ENCODE results near the gene CYBRD1.
A peak's percentile ranks its signal among the peaks of the same experiment; 100 is the strongest.
"Not testable (repeated sequence)": the region's sequence is repeated elsewhere in the genome, so short reads cannot be mapped to it uniquely, and the experiment has no call there.

CYBRD1 gene, protein sequence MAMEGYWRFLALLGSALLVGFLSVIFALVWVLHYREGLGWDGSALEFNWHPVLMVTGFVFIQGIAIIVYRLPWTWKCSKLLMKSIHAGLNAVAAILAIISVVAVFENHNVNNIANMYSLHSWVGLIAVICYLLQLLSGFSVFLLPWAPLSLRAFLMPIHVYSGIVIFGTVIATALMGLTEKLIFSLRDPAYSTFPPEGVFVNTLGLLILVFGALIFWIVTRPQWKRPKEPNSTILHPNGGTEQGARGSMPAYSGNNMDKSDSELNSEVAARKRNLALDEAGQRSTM

DNA sequence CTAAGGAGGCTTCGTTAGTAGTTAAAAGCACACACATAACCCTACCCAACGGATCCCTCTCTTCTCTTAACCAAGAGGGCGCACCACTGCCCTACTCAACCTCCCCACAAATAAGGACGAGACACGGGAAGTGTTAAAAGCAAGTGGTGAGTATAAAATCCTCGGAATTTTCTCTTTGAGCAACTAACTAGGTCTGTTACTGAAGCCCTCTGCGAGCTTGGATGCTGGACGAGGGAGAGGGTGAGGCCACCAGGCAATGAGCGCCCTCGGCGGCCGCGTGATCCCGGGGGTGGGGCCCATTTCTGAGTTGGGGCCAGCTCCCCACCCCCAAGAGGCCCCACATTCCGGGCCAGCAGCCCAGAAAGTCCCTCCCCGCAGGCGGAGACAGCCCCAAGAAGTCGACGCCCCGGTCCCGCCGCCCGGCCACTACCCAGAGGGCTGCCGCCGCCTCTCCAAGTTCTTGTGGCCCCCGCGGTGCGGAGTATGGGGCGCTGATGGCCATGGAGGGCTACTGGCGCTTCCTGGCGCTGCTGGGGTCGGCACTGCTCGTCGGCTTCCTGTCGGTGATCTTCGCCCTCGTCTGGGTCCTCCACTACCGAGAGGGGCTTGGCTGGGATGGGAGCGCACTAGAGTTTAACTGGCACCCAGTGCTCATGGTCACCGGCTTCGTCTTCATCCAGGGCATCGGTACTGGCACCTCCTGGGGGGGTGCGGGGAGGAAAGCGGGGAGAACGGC is at the start of gene CYBRD1:
Gene CYBRD1 (plus strand): TSS at position 423 of the 736 bp plus-strand sequence. CDS start 72 bp downstream, at position 495.
- no peak for DNase-seq

DNA sequence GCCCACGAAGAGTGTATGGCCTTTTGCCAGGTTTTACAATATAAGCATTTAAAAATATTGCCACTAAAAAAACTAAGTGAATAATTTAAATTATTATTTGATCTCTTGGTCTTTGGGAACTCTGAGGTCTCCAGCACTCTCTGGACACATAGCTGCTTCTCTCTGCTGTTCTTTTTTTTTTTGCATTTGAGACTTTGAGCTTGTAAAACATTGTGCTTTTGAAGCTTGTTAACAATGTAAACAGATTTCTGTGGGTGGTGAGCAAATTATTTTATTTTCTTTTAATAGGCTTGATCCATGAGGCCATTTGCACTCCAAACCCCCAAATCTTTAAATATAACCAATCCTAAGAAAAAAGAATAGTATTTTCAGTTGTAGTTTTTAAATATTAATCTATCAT is 46.3 kb upstream of the CYBRD1 start:
- no peak for DNase-seq

GRCh38 chr2:171478345-171478744 is 43.9 kb upstream of the CYBRD1 start:
- no peak for DNase-seq

DNA sequence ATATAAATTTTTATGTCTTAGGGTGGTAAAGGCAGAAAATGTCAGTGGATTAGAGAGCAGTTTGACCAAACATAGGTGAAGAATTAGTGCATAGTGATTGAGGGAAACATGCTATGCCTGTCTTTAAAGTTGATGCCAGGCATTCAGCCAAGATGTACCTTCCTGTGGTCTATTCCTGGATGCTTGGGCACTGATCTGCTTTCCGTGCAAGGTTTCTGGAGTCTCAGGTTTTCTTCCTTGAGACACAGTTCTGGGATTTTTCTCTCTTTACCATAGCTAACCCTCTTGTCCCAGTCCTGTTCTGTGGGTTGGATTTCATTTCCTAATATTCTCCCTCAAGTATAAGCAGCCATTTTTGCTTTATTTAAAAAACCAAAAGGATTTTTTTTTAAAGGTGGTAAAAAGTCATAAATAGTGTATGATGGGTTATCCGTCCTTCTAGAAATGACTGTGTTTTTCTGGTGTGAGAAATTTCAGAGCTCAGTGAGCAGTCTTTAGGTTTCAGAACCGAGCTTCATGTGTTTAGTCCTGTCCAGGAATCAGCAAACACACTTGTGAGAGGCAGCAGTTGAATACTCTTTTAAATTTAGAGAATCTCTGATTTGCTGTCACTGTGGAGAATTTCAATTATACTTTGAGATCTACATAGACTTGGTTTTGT is 43.0 kb upstream of the CYBRD1 start:
- DNase-seq, result no peak

GRCh38 chr2:171480908-171481307 is 41.4 kb upstream of the CYBRD1 start:
- no peak for DNase-seq

GRCh38 chr2:171482308-171482707 is 40.0 kb upstream of the CYBRD1 start:
- no peak for DNase-seq

DNA sequence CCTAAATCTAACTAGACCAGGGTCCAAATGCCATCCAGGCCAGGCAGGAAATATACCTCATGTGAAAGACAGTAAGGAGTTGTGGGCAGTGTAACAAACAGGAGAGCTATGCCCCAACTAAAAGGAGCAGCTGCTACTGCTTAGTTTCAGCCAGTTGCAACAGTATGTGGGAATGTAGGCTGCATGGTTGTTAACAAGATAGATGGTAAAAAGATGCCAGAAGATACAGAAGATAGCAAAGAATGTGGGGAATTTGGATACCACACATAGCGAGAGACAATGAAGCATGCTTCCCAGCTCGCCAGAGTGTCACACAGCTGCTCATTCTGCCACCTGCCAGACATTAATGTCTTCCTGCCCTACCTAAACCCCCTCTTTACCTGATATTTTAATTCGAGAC is 39.4 kb upstream of the CYBRD1 start:
- DNase-seq, result no peak

DNA sequence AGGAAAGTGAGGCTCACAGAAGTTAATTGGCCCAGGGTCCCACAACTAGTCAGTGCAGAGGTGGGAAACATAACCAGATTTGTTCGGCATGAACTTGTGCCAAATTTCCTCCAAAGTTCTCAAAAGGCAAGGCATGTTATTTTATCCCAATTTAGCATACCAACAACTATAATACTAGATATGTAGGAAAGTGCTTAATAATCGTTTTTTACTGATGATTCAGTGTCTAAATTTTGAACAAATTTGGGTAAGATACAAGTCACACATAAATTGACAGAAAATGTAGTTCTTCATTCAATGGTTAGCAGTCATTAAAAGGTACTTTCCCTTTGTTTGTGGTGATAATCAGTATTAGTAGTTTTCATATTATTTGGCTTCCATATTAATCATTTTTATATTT is 38.5 kb upstream of the CYBRD1 start:
- DNase-seq, result no peak

DNA sequence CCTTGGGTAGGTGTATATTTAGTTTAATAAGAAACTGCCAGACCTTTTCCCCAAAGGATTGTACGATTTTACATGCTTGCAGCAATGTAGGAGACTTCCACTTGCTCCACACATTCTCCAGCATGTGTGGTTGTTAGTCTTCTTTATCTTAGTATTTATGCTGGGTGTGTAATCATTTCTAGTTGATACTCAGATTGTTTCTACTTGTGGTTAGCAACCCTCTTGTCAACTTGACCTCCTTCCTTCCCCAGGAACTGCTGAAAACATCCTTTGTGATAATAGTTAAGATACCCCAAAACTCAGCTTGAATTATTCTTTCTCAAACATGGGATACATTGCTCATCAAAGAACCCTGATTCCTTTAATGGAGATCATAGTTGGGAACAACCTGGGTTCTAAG is 37.2 kb upstream of the CYBRD1 start:
- DNase-seq, result peak; percentile 2

GRCh38 chr2:171487201-171487600 is 35.1 kb upstream of the CYBRD1 start:
- DNase-seq, result no peak

DNA sequence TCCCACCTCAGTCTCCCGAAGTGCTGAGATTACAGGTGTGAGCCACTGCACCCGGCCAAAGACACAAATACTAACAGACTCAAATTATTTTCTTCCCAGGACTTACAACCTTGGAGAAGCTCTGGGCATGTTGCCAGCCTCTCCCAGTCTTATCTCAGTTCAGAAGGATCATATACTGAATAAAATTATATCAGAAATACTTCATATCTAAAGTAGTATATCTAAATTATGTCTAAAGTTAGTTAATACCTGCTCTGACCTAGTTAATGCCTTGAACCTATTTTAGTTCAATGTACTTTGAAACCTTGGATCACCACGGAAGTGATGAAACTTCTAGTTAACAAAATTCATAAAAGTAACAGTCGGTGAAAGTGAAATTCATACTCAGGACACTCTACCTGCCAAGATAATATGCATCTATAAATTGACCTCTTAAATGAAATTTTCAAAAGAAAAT is 34.4 kb upstream of the CYBRD1 start:
- DNase-seq, result no peak

DNA sequence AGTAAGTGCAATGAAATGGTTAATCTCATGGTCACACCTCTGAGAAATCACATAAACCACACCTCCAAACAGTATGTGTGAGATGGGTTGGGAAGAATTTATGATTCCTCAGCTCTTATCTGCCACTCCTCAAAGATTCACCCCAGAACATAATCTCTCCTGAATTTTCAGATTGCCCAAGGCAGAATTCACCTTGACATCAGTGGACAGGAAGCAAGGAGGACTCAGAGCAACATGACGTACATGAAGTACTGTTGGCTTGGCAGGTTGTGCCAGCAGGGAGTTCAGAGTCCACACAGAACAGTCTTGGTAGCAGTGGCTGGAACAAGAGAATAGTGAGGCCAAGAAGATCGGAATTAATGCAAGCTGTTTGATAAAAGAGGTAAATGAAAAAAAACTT is 31.7 kb upstream of the CYBRD1 start:
- no peak for DNase-seq

DNA sequence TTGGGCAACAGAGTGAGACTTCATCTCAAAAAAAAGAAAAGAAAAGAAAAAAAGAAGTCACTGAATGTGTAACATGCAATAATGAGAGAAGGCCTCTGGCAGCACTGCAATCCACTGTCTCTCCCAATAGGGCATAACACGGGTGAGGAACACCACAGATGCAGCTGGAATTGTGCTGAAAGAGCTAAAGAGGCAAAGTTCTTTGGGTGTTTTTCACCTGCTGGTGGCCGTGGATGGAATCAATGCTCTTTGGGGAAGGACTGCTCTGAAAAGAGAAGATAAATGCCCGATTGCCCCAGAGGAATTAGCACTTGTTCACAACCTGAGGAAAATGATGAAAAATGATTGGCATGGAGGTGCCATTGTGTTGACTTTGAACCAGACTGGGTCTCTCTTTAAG is 31.0 kb upstream of the CYBRD1 start:
- no peak for DNase-seq

- DNase-seq, result no peak
Observed at GRCh38 chr2:171492664-171493063, 29.6 kb upstream of the CYBRD1 start.

GRCh38 chr2:171497664-171498063 is 24.6 kb upstream of the CYBRD1 start:
- DNase-seq, result not testable (repeated sequence)

GRCh38 chr2:171505374-171505773 is 16.9 kb upstream of the CYBRD1 start:
- no peak for DNase-seq

DNA sequence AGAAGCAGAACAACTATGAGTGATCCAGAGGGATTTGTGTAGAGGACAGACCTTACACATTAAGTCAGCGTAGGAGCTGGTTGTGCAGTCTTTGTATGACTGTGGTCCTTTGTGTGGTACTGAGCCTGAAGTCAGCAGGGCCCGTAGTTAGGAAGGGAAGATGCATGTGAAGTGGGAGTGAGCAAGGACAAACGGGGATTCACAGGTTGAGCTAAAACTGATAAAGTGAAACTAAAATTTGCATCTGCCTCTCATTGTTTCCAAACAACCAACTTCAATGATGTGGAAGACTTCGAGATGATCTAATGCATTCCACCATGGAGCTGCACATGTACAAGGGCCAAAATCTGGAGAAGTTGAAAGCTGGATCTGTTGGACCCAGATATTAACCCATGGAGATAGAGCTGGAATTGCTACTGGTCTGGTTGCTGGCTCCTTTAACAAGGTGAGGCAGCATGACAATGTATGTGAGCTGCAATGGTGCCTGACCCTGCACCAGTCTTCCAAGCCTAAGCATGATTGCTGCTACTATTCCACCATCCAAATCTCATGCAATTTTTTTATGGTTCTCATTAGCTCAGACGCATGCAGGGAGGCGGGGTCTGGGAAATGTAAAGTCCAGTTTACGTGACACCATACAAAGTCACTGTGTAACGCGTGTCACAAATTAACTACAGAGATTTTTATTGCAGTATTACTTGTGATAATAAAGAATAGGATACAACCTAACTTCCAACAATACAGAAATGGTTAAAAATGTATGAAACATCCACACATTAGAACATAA is 12.1 kb upstream of the CYBRD1 start:
- no peak for DNase-seq

- DNase-seq, result no peak
Observed at GRCh38 chr2:171512014-171512413, 10.3 kb upstream of the CYBRD1 start.

DNA sequence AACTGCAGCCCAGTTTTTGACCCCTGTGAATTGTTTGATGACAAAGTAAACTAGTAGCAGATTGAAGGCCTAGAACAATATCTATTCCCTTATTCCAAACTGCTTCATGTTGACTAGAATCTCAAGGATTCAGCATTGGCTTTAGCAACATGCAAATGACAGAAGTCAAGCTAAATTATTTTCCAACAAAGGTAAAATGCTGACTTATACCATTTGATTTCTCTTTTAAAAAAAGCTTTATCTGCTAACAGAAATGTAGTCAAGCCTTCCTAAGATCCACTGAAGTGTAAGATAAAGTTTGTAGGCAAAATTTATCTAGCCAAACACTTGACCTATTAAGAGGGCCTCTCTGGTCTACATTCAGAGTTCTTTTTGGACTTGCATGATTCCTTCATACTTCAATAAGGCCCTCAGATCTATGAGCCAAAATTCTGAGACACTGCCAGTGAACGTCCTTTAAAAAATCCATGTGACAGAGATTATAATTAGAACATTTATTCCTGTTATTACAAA is 9.5 kb upstream of the CYBRD1 start:
- no peak for DNase-seq

DNA sequence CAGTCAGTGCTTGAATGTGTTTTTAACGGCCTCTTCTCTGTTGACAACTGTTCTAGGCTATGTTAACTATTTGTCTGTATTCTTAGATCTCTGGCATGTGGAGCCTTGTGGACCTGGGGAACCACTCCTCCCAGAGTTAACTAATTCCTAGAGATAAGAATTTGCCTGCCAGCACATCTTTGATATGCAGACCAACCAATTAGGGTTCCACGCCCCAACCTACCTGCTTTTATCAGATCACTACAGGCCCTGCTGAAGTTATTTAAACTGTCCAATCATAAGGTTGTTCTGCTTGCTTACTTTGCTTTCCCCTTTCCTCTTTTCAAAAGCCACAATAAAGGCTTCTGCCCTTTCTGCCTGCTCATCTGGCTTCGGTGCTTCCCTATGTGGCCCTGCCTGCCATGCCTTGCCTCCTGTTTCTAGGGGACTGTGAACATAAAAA is 8.5 kb upstream of the CYBRD1 start:
- DNase-seq, result no peak

GRCh38 chr2:171514908-171515582 is 7.2 kb upstream of the CYBRD1 start:
- no peak for DNase-seq

DNA sequence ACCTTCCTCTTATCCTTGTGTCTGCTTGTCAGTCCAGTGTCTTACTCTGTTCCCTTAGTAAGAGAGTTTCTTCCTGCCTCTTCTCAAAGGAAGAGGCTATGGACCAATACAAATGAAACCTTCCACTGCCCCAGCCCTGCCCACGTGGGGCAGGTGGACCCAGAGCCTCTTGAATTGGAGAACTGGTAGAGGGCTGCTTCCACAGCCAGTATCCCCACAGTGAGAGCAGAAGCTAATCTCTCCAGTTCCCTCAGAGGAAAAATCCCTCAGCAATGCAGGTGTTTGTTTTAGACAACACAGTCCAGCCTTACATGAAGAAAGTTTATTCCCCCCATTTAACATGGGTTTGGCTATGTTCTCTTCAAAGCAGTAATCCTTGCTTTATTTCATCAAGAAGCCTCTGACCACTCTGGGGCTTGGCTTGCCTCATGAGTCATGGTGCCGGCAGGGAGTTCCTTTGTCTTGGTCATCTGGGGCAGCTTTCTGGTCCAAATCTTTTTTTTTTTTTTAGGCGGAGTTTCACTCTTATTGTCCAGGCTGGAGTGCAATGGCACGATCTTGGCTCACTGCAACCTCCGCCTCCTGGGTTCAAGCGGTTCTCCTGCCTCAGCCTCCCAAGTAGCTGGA is 6.5 kb upstream of the CYBRD1 start:
- no peak for DNase-seq

Data from CD4-positive, alpha-beta T cell treated with Interleukin-17A for 1 hour (primary cell).